ENCODE measurements around the gene MYL5.
"Not testable (repeated sequence)": the region's sequence is repeated elsewhere in the genome, so short reads cannot be mapped to it uniquely, and the experiment has no call there.

The MYL5 gene

GRCh38 chr4:637536-638280, 36.6 kb upstream of the MYL5 start:
- FAIRE-seq (no peak), DNase-seq (ENCODE audit: insufficient read length) (no peak)
- TF ChIP-seq TAF1 (IDR thresholded peaks at IDR 0.05; ENCODE audit: borderline replicate concordance, low read depth, low read length) (no peak), POLR2A (IDR thresholded peaks at IDR 0.05; ENCODE audit: low read depth, low read length) (no peak), POLR2AphosphoS5 (IDR thresholded peaks at IDR 0.05; ENCODE audit: low read depth, low read length) (no peak)

GRCh38 chr4:642366-642765, 32.0 kb upstream of the MYL5 start:
- not testable (repeated sequence) for FAIRE-seq

GRCh38 chr4:646460-646859, 27.9 kb upstream of the MYL5 start:
- FAIRE-seq = no peak
- TF ChIP-seq POLR2A (IDR thresholded peaks at IDR 0.05; ENCODE audit: low read depth, low read length) (no peak), TAF1 (IDR thresholded peaks at IDR 0.05; ENCODE audit: borderline replicate concordance, low read depth, low read length) (no peak), POLR2AphosphoS5 (IDR thresholded peaks at IDR 0.05; ENCODE audit: low read depth, low read length) (no peak)
- DNase-seq (ENCODE audit: insufficient read length) = no peak

More at GRCh38 chr4:642366-642765, 32.0 kb upstream of the MYL5 start:
- not testable (repeated sequence) for DNase-seq (ENCODE audit: insufficient read length)

- TF ChIP-seq POLR2A (IDR thresholded peaks at IDR 0.05; ENCODE audit: low read depth, low read length) = no peak
- no peak for TF ChIP-seq POLR2AphosphoS5 (IDR thresholded peaks at IDR 0.05; ENCODE audit: low read depth, low read length)
- TF ChIP-seq TAF1 (IDR thresholded peaks at IDR 0.05; ENCODE audit: borderline replicate concordance, low read depth, low read length) = no peak
- DNase-seq (ENCODE audit: insufficient read length) (no peak), FAIRE-seq (no peak)
Measured at GRCh38 chr4:647481-647880, 26.9 kb upstream of the MYL5 start.

GRCh38 chr4:648579-649292, 25.6 kb upstream of the MYL5 start:
- no peak for DNase-seq (ENCODE audit: insufficient read length)
- TF ChIP-seq TAF1 (IDR thresholded peaks at IDR 0.05; ENCODE audit: borderline replicate concordance, low read depth, low read length) (no peak), POLR2AphosphoS5 (IDR thresholded peaks at IDR 0.05; ENCODE audit: low read depth, low read length) (no peak), POLR2A (IDR thresholded peaks at IDR 0.05; ENCODE audit: low read depth, low read length) (no peak)
- FAIRE-seq = no peak

GRCh38 chr4:649293-649625, 25.1 kb upstream of the MYL5 start:
- DNase-seq (ENCODE audit: insufficient read length) (no peak), FAIRE-seq (no peak)
- no peak for TF ChIP-seq POLR2AphosphoS5 (IDR thresholded peaks at IDR 0.05; ENCODE audit: low read depth, low read length)
- no peak for TF ChIP-seq TAF1 (IDR thresholded peaks at IDR 0.05; ENCODE audit: borderline replicate concordance, low read depth, low read length)
- no peak for TF ChIP-seq POLR2A (IDR thresholded peaks at IDR 0.05; ENCODE audit: low read depth, low read length)

GRCh38 chr4:649751-650310, 24.5 kb upstream of the MYL5 start:
- no peak for TF ChIP-seq POLR2AphosphoS5 (IDR thresholded peaks at IDR 0.05; ENCODE audit: low read depth, low read length)
- FAIRE-seq (no peak), DNase-seq (ENCODE audit: insufficient read length) (no peak)

GRCh38 chr4:650461-650860, 23.9 kb upstream of the MYL5 start:
- FAIRE-seq (no peak), DNase-seq (ENCODE audit: insufficient read length) (no peak)
- no peak for TF ChIP-seq POLR2AphosphoS5 (IDR thresholded peaks at IDR 0.05; ENCODE audit: low read depth, low read length)
- no peak for TF ChIP-seq TAF1 (IDR thresholded peaks at IDR 0.05; ENCODE audit: borderline replicate concordance, low read depth, low read length)
- no peak for TF ChIP-seq POLR2A (IDR thresholded peaks at IDR 0.05; ENCODE audit: low read depth, low read length)

GRCh38 chr4:650951-651883, 23.1 kb upstream of the MYL5 start:
- FAIRE-seq (no peak), DNase-seq (ENCODE audit: insufficient read length) (no peak)
- TF ChIP-seq POLR2AphosphoS5 (IDR thresholded peaks at IDR 0.05; ENCODE audit: low read depth, low read length) = no peak
- TF ChIP-seq TAF1 (IDR thresholded peaks at IDR 0.05; ENCODE audit: borderline replicate concordance, low read depth, low read length) = no peak
- TF ChIP-seq POLR2A (IDR thresholded peaks at IDR 0.05; ENCODE audit: low read depth, low read length) = no peak

GRCh38 chr4:651884-652642, 22.3 kb upstream of the MYL5 start:
- TF ChIP-seq TAF1 (IDR thresholded peaks at IDR 0.05; ENCODE audit: borderline replicate concordance, low read depth, low read length) (no peak), POLR2AphosphoS5 (IDR thresholded peaks at IDR 0.05; ENCODE audit: low read depth, low read length) (no peak), POLR2A (IDR thresholded peaks at IDR 0.05; ENCODE audit: low read depth, low read length) (no peak)
- FAIRE-seq (no peak), DNase-seq (ENCODE audit: insufficient read length) (no peak)

Measured in GM12892 (cell line).